ENCODE data around the gene COX14. TPM values are rescaled to one million over a fixed set of nuclear protein-coding genes. Genes with fewer than 3 reads are reported as not detected.

COX14 gene
- total RNA-seq, 1 experiment from 2014 or later = 74.0 TPM

- in situ Hi-C loops (cut with HindIII; ENCODE audit: low pct_unique_long_range_greater_than_20kb, low sequenced_read_pairs) = no loop called here
- no peak for DNase-seq (ENCODE audit: low read depth)
Measured at GRCh38 chr12:50103351-50103750, 8.7 kb upstream of the COX14 start.

GRCh38 chr12:50103767-50104321 is 8.2 kb upstream of the COX14 start, which contains the start of gene GPD1:
TSS of gene GPD1 (plus strand) at chr12:50104008. CDS start at chr12:50104051, 43 bp downstream.
- DNase-seq (ENCODE audit: low read depth) = no peak
- in situ Hi-C loops (cut with HindIII; ENCODE audit: low pct_unique_long_range_greater_than_20kb, low sequenced_read_pairs) = no loop called here

- DNase-seq (ENCODE audit: low read depth) = no peak
- in situ Hi-C loops (cut with HindIII; ENCODE audit: low pct_unique_long_range_greater_than_20kb, low sequenced_read_pairs) = no loop called here
Measured at GRCh38 chr12:50104417-50105366, 7.3 kb upstream of the COX14 start.

GRCh38 chr12:50105913-50106450 is 6.1 kb upstream of the COX14 start:
- in situ Hi-C loops (cut with HindIII; ENCODE audit: low pct_unique_long_range_greater_than_20kb, low sequenced_read_pairs) = no loop called here
- no peak for DNase-seq (ENCODE audit: low read depth)

GRCh38 chr12:50106907-50107306 is 5.1 kb upstream of the COX14 start:
- DNase-seq (ENCODE audit: low read depth) = no peak
- in situ Hi-C loops (cut with HindIII; ENCODE audit: low pct_unique_long_range_greater_than_20kb, low sequenced_read_pairs) = no loop called here

- no peak for DNase-seq (ENCODE audit: low read depth)
- in situ Hi-C loops (cut with HindIII; ENCODE audit: low pct_unique_long_range_greater_than_20kb, low sequenced_read_pairs) = no loop called here
Measured at GRCh38 chr12:50107416-50108268, 4.4 kb upstream of the COX14 start.

GRCh38 chr12:50109319-50109718 is 2.7 kb upstream of the COX14 start:
- in situ Hi-C loops (cut with HindIII; ENCODE audit: low pct_unique_long_range_greater_than_20kb, low sequenced_read_pairs) = no loop called here
- DNase-seq (ENCODE audit: low read depth) = no peak

GRCh38 chr12:50110127-50110761 is 1.8 kb upstream of the COX14 start:
- peak; percentile 62 for DNase-seq (ENCODE audit: low read depth)
- in situ Hi-C loops (cut with HindIII; ENCODE audit: low pct_unique_long_range_greater_than_20kb, low sequenced_read_pairs) = loop anchor here (10.0 kb wide), 1 partner anchor 175 kb away; the partner anchor contains the start of gene LIMA1

- in situ Hi-C loops (cut with HindIII; ENCODE audit: low pct_unique_long_range_greater_than_20kb, low sequenced_read_pairs) = loop anchor here (10.0 kb wide), 1 partner anchor 174 kb away; the partner anchor contains the start of gene LIMA1
- DNase-seq (ENCODE audit: low read depth) = peak; percentile 92
Measured at GRCh38 chr12:50110762-50111351, 1.2 kb upstream of the COX14 start.

- DNase-seq (ENCODE audit: low read depth) = no peak
- in situ Hi-C loops (cut with HindIII; ENCODE audit: low pct_unique_long_range_greater_than_20kb, low sequenced_read_pairs) = loop anchor here (10.0 kb wide), 1 partner anchor 173 kb away; the partner anchor contains the start of gene LIMA1
Measured at GRCh38 chr12:50111395-50111692, 692 bp upstream of the COX14 start.

GRCh38 chr12:50112456-50113218 is 601 bp downstream of the COX14 start:
- no peak for DNase-seq (ENCODE audit: low read depth)
- in situ Hi-C loops (cut with HindIII; ENCODE audit: low pct_unique_long_range_greater_than_20kb, low sequenced_read_pairs) = loop anchor here (10.0 kb wide), 1 partner anchor 172 kb away; the partner anchor contains the start of gene LIMA1

GRCh38 chr12:50117057-50117622 is 5.1 kb downstream of the COX14 start:
- DNase-seq (ENCODE audit: low read depth) = no peak
- in situ Hi-C loops (cut with HindIII; ENCODE audit: low pct_unique_long_range_greater_than_20kb, low sequenced_read_pairs) = loop anchor here (10.0 kb wide), 1 partner anchor 168 kb away; the partner anchor contains the start of gene LIMA1

GRCh38 chr12:50119387-50119786 is 7.4 kb downstream of the COX14 start:
- no peak for DNase-seq (ENCODE audit: low read depth)
- in situ Hi-C loops (cut with HindIII; ENCODE audit: low pct_unique_long_range_greater_than_20kb, low sequenced_read_pairs) = loop anchor here (10.0 kb wide), 1 partner anchor 165 kb away; the partner anchor contains the start of gene LIMA1

GRCh38 chr12:50120521-50120920 is 8.5 kb downstream of the COX14 start:
- no peak for DNase-seq (ENCODE audit: low read depth)
- in situ Hi-C loops (cut with HindIII; ENCODE audit: low pct_unique_long_range_greater_than_20kb, low sequenced_read_pairs) = no loop called here

- no peak for DNase-seq (ENCODE audit: low read depth)
- in situ Hi-C loops (cut with HindIII; ENCODE audit: low pct_unique_long_range_greater_than_20kb, low sequenced_read_pairs) = no loop called here
Measured at GRCh38 chr12:50120953-50121352, 8.9 kb downstream of the COX14 start.

- in situ Hi-C loops (cut with HindIII; ENCODE audit: low pct_unique_long_range_greater_than_20kb, low sequenced_read_pairs) = no loop called here
- no peak for DNase-seq (ENCODE audit: low read depth)
Measured at GRCh38 chr12:50121641-50122040, 9.6 kb downstream of the COX14 start.
